Lower leg skin (tissue), 4 donors: ENCODE results near the gene ATG7. TPM values are rescaled to one million over a fixed set of nuclear protein-coding genes. Genes with fewer than 3 reads are reported as not detected.

Experiments used
- DNase-seq, 2 donors: peaks; one replicate each; pipeline ENCODE4 v3.0.0-alpha.2; 2019; ENCODE audit warnings: low spot score in 2 of 2
- H3K4me3 ChIP-seq: fragments of 200-600 bp; sonication (generic); 2 replicates; pipeline ENCODE4 v1.5.1; 2017; ENCODE audit warnings: mild to moderate bottlenecking, low read depth; ENCODE audit not compliant: poor library complexity, severe bottlenecking
- CTCF ChIP-seq, 3 donors: fragments of 450-650 bp; IDR thresholded peaks; one replicate each; pipeline ENCODE4 v1.5.1; 2016; ENCODE audit warnings: antibody characterized with exemption in 3 of 3, mild to moderate bottlenecking in 3 of 3, moderate library complexity in 2 of 3
- POLR2A ChIP-seq, 2 donors: fragments of 450-650 bp; IDR thresholded peaks; one replicate each; pipeline ENCODE4 v1.6.1; 2016 to 2017; ENCODE audit warnings: antibody characterized with exemption in 2 of 2, mild to moderate bottlenecking in 1 of 2, moderate library complexity in 1 of 2
- WGBS, 2 donors: methylation state at CpG; one replicate each; pipeline ENCODE4 v1.1.5; 2018; 5-methylcytosine and 5-hydroxymethylcytosine counted together
- intact Hi-C: fragments of 100-400 bp; cut with DNase I; formaldehyde crosslinking; loops from one replicate; pipeline ENCODE4 v1.15.0; 2023; ENCODE audit warnings: low total_unique reads
- total RNA-seq, 4 donors: library from RNA; depleted of rRNA; stranded (reverse); fragments of >200 nt; gene quantifications; one replicate each; pipeline ENCODE4 v1.1.0, GENCODE V29; 2016

ATG7 gene
- total RNA-seq, 4 donors from 2014 or later = 38.8 to 110 (median 53.2) TPM

- no peak for DNase-seq
- intact Hi-C loops = no loop called here
- TF ChIP-seq POLR2A (IDR thresholded peaks at IDR 0.05) (no peak), CTCF (IDR thresholded peaks at IDR 0.05) (no peak)
- 49 to 54% methylated on average over 5 of the region's 5 CpGs for WGBS, 2 donors
- no peak overlapping the region for H3K4me3 ChIP-seq
Measured at GRCh38 chr3:11282250-11283138, 10.3 kb downstream of the ATG7 start.

GRCh38 chr3:11283139-11283475 lies 10.9 kb downstream of the ATG7 start:
- 70 to 89% methylated on average over 1 of the region's 1 CpG for WGBS, 2 donors
- TF ChIP-seq CTCF (IDR thresholded peaks at IDR 0.05) (no peak), POLR2A (IDR thresholded peaks at IDR 0.05) (no peak)
- no peak for DNase-seq
- H3K4me3 ChIP-seq = no peak overlapping the region
- intact Hi-C loops = no loop called here

GRCh38 chr3:11284011-11284410 lies 11.8 kb downstream of the ATG7 start:
- intact Hi-C loops = no loop called here
- 97 to 100% methylated on average over 1 of the region's 1 CpG for WGBS, 2 donors
- H3K4me3 ChIP-seq = no peak overlapping the region
- no peak for DNase-seq
- TF ChIP-seq CTCF (IDR thresholded peaks at IDR 0.05) (no peak), POLR2A (IDR thresholded peaks at IDR 0.05) (no peak)

DNA sequence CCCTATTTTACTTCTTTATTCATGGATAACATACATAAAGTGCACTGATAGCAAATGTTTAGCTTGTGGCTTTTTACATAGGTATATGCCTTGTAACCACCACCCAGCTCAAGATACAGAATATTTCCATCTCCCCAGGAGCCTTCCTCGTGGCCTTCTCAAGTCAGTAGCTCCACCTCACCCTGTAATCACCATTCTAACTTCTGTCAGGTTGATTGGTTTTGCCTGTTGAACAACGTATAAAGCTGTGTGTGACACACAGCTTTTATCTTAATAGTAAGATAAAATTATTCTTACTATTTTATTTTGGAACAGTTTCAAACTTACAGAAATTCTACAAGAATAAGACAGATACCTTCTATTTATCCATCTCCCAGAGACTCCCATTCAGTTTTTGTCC lies 13.3 kb downstream of the ATG7 start:
- WGBS, 2 donors = 90% methylated on average over 2 of the region's 2 CpGs
- intact Hi-C loops = no loop called here
- TF ChIP-seq POLR2A (IDR thresholded peaks at IDR 0.05) = no peak
- TF ChIP-seq CTCF (IDR thresholded peaks at IDR 0.05) = no peak
- no peak for DNase-seq
- no peak overlapping the region for H3K4me3 ChIP-seq

- intact Hi-C loops = no loop called here
- WGBS, 2 donors = 73% methylated on average over 9 to 10 of the region's 10 CpGs
Measured at GRCh38 chr3:11287404-11287803, 15.2 kb downstream of the ATG7 start.

More at GRCh38 chr3:11287404-11287803, 15.2 kb downstream of the ATG7 start:
- H3K4me3 ChIP-seq = no peak overlapping the region
- no peak for TF ChIP-seq CTCF (IDR thresholded peaks at IDR 0.05)
- TF ChIP-seq POLR2A (IDR thresholded peaks at IDR 0.05) = no peak
- no peak for DNase-seq
